ENCODE measurements around the gene RAB40B.
"Not testable (repeated sequence)": the region's sequence is repeated elsewhere in the genome, so short reads cannot be mapped to it uniquely, and the experiment has no call there.

RAB40B gene

GRCh38 chr17:82666931-82667667, 31.4 kb downstream of the RAB40B start:
- DNase-seq, result no peak

GRCh38 chr17:82665891-82666290, 32.6 kb downstream of the RAB40B start:
- no peak for DNase-seq

- no peak for DNase-seq
Measured at GRCh38 chr17:82665217-82665616, 33.3 kb downstream of the RAB40B start.

DNA sequence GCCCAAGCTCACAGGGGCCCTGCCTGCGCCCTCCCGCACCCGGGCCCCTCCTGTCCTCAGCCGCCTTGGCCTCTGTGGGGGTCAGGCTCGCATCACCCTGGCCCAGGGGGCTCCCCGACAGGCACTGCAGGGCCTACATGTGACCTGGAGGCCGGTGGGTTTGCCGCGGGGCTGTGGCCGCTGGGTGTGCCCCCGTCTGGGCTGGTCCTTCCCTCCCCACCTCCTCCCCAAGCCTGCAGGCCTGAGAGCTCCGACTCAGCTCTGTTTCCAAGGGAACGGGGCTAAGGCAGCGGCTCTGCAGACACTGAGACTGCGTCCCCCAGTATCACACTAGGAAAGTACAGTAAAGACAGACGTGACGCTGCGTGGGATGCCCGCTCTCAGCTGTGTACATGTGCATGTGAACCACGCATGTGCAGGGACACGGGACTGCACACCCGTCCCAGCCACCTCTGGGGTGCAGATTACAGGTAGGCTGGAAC, 33.8 kb downstream of the RAB40B start:
- DNase-seq, result no peak

GRCh38 chr17:82664276-82664575, 34.3 kb downstream of the RAB40B start:
- no peak for DNase-seq

- no peak for DNase-seq
Measured at GRCh38 chr17:82663381-82664275, 34.9 kb downstream of the RAB40B start.

- DNase-seq, result no peak
Measured at GRCh38 chr17:82662711-82663261, 35.7 kb downstream of the RAB40B start.

- no peak for DNase-seq
Measured at GRCh38 chr17:82661717-82662683, 36.5 kb downstream of the RAB40B start.

DNA sequence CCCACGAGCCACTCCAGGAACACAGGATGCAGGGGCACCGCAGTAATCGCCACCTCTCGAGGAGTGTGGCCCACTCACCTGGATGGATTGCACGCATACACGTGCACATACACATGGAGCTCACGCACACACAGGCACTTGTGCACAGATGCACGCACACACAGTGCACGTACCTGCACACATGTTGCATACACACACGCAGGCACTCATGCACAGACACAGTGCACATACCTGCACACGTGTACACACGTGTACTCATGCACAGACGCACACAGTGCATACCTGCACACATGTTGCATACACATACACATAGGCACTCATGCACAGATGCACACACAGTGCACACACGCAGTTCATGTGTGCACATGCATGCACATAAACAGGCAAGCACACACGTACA, 38.6 kb downstream of the RAB40B start:
- no peak for DNase-seq

DNA sequence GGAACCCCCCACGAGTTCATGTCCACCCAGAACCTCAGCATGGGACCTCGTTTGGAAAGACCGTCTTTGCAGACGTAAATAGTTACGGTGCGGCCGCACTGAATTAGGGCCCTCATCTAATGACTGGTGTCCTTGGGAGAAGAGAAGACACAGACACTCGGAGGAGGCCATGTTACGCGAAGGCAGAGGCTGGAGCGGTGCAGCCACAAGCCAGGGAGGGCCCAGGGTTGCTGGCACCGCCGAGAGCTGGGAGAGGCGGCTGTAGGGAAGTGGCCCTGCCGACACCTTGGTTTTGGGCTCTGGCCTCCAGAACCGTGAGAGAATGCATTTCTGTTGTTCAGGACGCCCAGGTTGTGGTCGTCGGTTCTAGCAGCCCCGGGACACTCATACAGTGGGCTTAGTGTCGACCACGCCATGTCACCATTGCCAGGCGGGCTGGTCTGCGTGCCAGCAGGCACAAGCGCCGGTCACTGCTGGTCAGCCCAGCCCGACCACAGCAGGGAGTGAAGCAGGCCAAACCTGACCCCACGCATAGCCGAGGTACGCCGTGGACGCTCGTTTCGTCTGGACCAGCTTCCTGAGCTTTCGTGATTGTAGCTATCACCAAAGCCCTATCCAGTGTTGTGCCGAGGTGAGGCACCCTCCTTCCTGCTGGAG, 39.6 kb downstream of the RAB40B start:
- no peak for DNase-seq

DNA sequence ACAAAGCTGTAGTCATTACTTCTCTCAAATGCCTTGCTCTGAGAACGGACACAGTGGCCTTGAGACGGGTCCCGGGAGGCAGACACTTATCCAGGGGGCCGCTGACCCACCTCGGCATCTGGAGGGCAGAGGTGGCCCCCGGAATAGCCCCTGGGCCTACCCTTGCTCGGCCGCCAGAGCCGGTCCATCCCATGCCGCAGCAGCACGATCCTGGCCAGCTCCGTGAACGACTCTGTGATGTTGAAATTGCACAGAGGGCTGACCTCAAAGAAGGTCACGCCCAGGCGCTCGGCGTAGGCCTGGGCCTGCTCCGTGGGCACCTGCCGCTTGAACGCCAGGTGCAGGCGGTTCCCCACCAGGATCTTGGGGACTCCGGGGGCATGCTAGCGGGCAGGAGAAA, 40.2 kb downstream of the RAB40B start:
- DNase-seq, result no peak

GRCh38 chr17:82657926-82658325, 40.6 kb downstream of the RAB40B start:
- no peak for DNase-seq

- no peak for DNase-seq
Measured at GRCh38 chr17:82656266-82656665, 42.2 kb downstream of the RAB40B start.

DNA sequence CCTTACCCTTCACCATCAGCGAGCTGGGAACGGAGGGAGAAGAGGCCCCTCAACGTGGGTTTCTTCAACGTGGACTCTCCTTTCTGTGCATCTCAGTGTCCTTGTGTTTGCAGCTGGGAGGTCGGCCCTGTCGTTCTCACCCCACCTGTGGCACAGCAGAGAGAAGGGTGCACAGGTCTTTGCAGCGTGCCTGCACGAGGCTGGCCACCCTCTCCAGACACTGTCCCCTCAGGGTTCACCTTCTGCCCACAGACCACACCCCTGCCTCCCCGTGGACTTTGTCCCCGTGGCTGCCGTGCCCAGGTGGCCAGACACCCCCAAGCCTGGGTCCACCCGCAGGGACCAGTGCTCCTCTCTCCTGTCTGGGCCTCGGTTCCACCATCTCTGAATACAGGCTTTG, 43.0 kb downstream of the RAB40B start:
- DNase-seq, result no peak

DNA sequence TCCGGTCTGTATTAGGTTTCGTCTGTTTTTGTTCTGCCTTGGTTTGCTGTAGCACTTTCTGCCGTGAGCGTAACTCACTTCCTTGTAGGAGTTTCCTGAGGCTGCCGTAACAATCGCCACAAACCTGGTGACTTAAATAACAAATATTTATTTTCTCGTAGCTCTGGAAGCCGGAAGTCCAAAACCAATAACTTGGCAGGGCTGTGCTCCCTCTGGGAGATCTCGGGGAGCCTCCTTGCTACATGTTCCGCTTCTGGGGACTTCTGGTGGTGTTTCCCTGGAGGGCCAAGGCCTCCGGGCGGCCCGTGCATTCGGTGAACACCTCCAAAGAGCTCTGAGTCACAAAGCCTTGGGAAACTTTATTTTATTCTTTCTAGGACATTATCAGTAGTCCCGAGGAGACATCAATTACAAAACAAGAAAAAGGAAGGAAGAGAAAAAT, 43.4 kb downstream of the RAB40B start:
- DNase-seq, result no peak

- not testable (repeated sequence) for DNase-seq
Measured at GRCh38 chr17:82654611-82655010, 43.9 kb downstream of the RAB40B start.

- DNase-seq, result no peak
Measured at GRCh38 chr17:82653651-82654528, 44.6 kb downstream of the RAB40B start.

DNA sequence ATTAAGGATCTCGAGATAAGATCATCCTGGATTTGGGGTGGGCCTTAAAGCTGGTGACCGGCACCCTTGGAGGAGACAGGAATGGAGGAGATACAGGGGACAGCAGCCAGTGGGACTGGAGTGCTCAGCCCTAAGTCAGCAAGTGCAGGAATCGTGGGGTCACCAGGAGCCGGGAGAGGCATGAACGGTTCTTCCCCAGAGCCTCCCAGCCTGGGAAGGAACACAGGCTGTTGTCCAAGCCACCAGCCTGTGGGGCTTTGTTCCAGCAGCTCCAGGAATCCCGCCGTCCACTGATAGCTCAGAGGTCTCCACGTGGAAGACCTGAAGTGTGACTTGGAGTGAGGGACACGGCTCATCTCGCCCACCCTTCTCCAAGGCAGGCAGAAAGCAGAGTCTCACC, 47.8 kb downstream of the RAB40B start:
- DNase-seq, result no peak

- no peak for DNase-seq
Measured at GRCh38 chr17:82649501-82650261, 48.8 kb downstream of the RAB40B start.

GRCh38 chr17:82648742-82649331, 49.7 kb downstream of the RAB40B start:
- DNase-seq, result no peak

All from activated CD4-positive, alpha-beta T cell treated with anti-CD3 and anti-CD28 coated beads, Interleukin-2, amount 50 U/mL, for 4 hours (primary cell).